LNCaP clone FGC (cell line): Measurements from ENCODE around the gene ANKRD52.
A peak's percentile ranks its signal among the peaks of the same experiment; 100 is the strongest.

Experiments
- DNase-seq: peaks from one replicate; pipeline ENCODE4 v3.0.0-alpha.2; 2011; ENCODE audit warnings: low read depth
- H3K4me3 ChIP-seq: 2 replicates; pipeline ENCODE4 v1.5.1; 2011; ENCODE audit warnings: mild to moderate bottlenecking, low read depth, low read length, control low read depth
- CTCF ChIP-seq: IDR thresholded peaks from 2 replicates; pipeline ENCODE4 v1.5.1; 2012; ENCODE audit warnings: mild to moderate bottlenecking; ENCODE audit not compliant: control insufficient read depth, insufficient read depth; ENCODE audit errors: extremely low read depth

The ANKRD52 gene

GRCh38 chr12:56258068-56258819 lies at the start of gene ANKRD52:
Gene ANKRD52, minus strand, starts transcription at chr12:56258384. Its CDS starts 115 bp downstream, at chr12:56258269.
- peak; percentile 90 for TF ChIP-seq CTCF
- DNase-seq, result no peak
- peak within 1 kb of the TSS; percentile 84 for H3K4me3 ChIP-seq

GRCh38 chr12:56307221-56307965 lies 49.2 kb upstream of the ANKRD52 start:
- no peak overlapping the region for H3K4me3 ChIP-seq
- no peak for TF ChIP-seq CTCF
- DNase-seq, result no peak

DNA sequence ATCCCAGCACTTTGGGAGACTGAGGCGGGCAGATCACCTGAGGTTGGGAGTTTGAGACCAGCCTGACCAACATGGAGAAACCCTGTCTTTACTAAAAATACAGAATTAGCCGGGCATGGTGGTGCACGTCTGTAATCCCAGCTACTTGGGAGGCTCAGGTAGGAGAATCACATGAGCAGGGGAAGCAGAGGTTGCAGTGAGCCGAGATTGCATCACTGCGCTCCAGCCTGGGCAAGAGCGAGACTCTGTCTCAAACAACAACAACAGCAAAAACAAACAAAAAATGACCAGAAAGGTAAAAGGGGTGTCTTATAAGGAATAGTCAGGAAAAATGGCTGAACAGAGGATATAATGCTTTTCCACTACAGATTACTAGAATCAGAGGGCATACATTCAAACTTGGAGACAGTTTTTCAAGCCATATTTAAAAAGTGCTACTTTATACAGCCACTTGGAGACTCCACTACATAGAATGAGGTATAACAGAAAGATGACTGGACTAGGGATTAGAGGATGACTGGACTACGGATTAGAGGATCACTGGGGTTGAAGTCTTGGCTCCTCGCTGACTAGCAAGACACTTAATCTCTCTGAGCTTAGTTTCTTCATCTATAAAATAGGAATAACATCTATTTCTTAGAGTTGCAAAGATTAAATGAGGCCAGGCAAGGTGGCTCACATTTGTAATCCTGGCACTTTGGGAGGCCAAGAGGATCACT lies 46.8 kb upstream of the ANKRD52 start:
- no peak for DNase-seq
- TF ChIP-seq CTCF, result no peak
- no peak overlapping the region for H3K4me3 ChIP-seq

GRCh38 chr12:56304276-56304675 lies 46.1 kb upstream of the ANKRD52 start:
- TF ChIP-seq CTCF, result no peak
- H3K4me3 ChIP-seq, result no peak overlapping the region
- no peak for DNase-seq

- H3K4me3 ChIP-seq, result peak overlapping the region; percentile 98
- DNase-seq, result no peak
- no peak for TF ChIP-seq CTCF
Measured at GRCh38 chr12:56300644-56301464, 42.7 kb upstream of the ANKRD52 start.
